H1 (cell line): ENCODE results near the gene SNX25. TPM values are rescaled to one million over a fixed set of nuclear protein-coding genes. Genes with fewer than 3 reads are reported as not detected.

Experiments used
- CTCF ChIA-PET: fragments of 300-600 bp; sonication (Branson Sonifier 250); formaldehyde crosslinking; loops from one replicate; lab custom pipeline; 2021; ENCODE audit not compliant: partially characterized antibody; lab: Charles Lee
- POLR2A ChIA-PET: fragments of 300-600 bp; sonication (Branson Sonifier 250); formaldehyde crosslinking; loops from one replicate; lab custom pipeline; 2021; ENCODE audit warnings: inconsistent platforms; ENCODE audit not compliant: partially characterized antibody; lab: Charles Lee
- DNase-seq, 2 experiments: peaks; one replicate each; pipeline versions ENCODE4 v3.0.0 to v3.0.0-alpha.2; 2010 to 2022; ENCODE audit warnings: low spot score in 2 of 2, low read depth in 1 of 2, mixed read lengths in 1 of 2
- FAIRE-seq: peaks from 2 replicates; lab custom pipeline; 2011; peaks lifted over from hg19 to GRCh38; lab: Jason Lieb, UNC
- H2AFZ ChIP-seq: 2 replicates; pipeline ENCODE4 v1.8.1; 2012; ENCODE audit warnings: low read length, inconsistent platforms
- H2AK5ac ChIP-seq: 2 replicates; pipeline ENCODE4 v1.6.1; 2013; ENCODE audit warnings: low read depth, low read length
- H2BK120ac ChIP-seq: replicated peaks from 2 replicates; pipeline ENCODE3; 2013; ENCODE audit warnings: low read depth, low read length, inconsistent platforms
- H2BK12ac ChIP-seq: 2 replicates; pipeline ENCODE4 v1.6.1; 2013; ENCODE audit warnings: low read depth, low read length
- H2BK15ac ChIP-seq: 2 replicates; pipeline ENCODE4 v1.6.1; 2013; ENCODE audit warnings: low read length
- H2BK20ac ChIP-seq: 2 replicates; pipeline ENCODE4 v1.6.1; 2013; ENCODE audit warnings: low read length
- H2BK5ac ChIP-seq: 2 replicates; pipeline ENCODE4 v1.6.1; 2013; ENCODE audit warnings: low read depth, low read length
- H3K14ac ChIP-seq: 2 replicates; pipeline ENCODE4 v1.6.1; 2013; ENCODE audit warnings: inconsistent platforms; ENCODE audit not compliant: insufficient read length
- H3K18ac ChIP-seq: 2 replicates; pipeline ENCODE4 v1.6.1; 2013; ENCODE audit warnings: low read length; ENCODE audit errors: extremely low read depth
- H3K23ac ChIP-seq: 2 replicates; pipeline ENCODE4 v1.6.1; 2013; ENCODE audit warnings: inconsistent platforms; ENCODE audit not compliant: insufficient read length
- H3K23me2 ChIP-seq: 2 replicates; pipeline ENCODE4 v1.6.1; 2013; ENCODE audit warnings: low read depth, low read length
- H3K27ac ChIP-seq: 2 replicates; pipeline ENCODE4 v1.6.1; 2011; ENCODE audit warnings: low read depth, low read length, inconsistent platforms
- H3K27me3 ChIP-seq, 4 experiments: replicated peaks in 1 of 4; 1 replicate in 1 of 4; 2 replicates in 3 of 4; pipeline versions ENCODE4 v1.6.1 to v1.8.1; 2011 to 2013; ENCODE audit warnings: low read length in 3 of 4, mild to moderate bottlenecking in 3 of 4, inconsistent platforms in 2 of 4, mixed read lengths in 2 of 4, moderate library complexity in 1 of 4; ENCODE audit not compliant: control insufficient read depth in 3 of 4, insufficient read depth in 3 of 4; ENCODE audit errors: extremely low read depth in 1 of 4
- H3K36me3 ChIP-seq, 4 experiments: 2 replicates each; pipeline versions ENCODE4 v1.6.1 to v1.8.1; 2011 to 2013; ENCODE audit warnings: mild to moderate bottlenecking in 4 of 4, low read length in 3 of 4, moderate library complexity in 2 of 4, control low read depth in 1 of 4, inconsistent platforms in 1 of 4; ENCODE audit not compliant: insufficient read depth in 4 of 4, control insufficient read depth in 2 of 4
- H3K4ac ChIP-seq: replicated peaks from 2 replicates; pipeline ENCODE3; 2013; ENCODE audit warnings: low read length, low read depth, mixed read lengths, inconsistent platforms; ENCODE audit not compliant: insufficient read length
- H3K4me1 ChIP-seq, 4 experiments: replicated peaks in 1 of 4; 1 replicate in 1 of 4; 2 replicates in 3 of 4; pipeline versions ENCODE4 v1.6.1 to v1.8.1; 2011 to 2013; ENCODE audit warnings: low read length in 3 of 4, inconsistent platforms in 2 of 4, mixed read lengths in 1 of 4; ENCODE audit not compliant: insufficient read depth in 4 of 4, control insufficient read depth in 3 of 4
- H3K4me2 ChIP-seq, 2 experiments: 2 replicates each; pipeline versions ENCODE4 v1.6.1 to v1.8.1; 2011 to 2013; ENCODE audit warnings: low read depth in 2 of 2, low read length in 2 of 2, control low read depth in 1 of 2, inconsistent platforms in 1 of 2, mild to moderate bottlenecking in 1 of 2; ENCODE audit not compliant: insufficient read depth in 1 of 2
- H3K4me3 ChIP-seq, 4 experiments: fragments of 200-600, 300-600 bp in 1 of 4; sonication (generic), shearing (Covaris generic), sonication (Bioruptor Twin) in 1 of 4; 2 replicates each; pipeline versions ENCODE4 v1.5.1 to v1.8.1; 2011 to 2016; ENCODE audit warnings: low read length in 4 of 4, low read depth in 3 of 4, control low read depth in 2 of 4, inconsistent platforms in 2 of 4, mild to moderate bottlenecking in 2 of 4, mixed read lengths in 1 of 4, moderate library complexity in 1 of 4; ENCODE audit not compliant: insufficient read depth in 2 of 4; ENCODE audit errors: extremely low read depth in 1 of 4
- H3K56ac ChIP-seq: replicated peaks from 2 replicates; pipeline ENCODE3; 2013; ENCODE audit warnings: low read depth, mild to moderate bottlenecking, mixed read lengths, low read length, inconsistent platforms; ENCODE audit not compliant: insufficient read length
- H3K79me1 ChIP-seq: 2 replicates; pipeline ENCODE4 v1.6.1; 2013; ENCODE audit warnings: low read depth, low read length, control low read depth
- H3K79me2 ChIP-seq, 2 experiments: 2 replicates each; pipeline versions ENCODE4 v1.6.1 to v1.8.1; 2012 to 2013; ENCODE audit warnings: low read length in 2 of 2, mild to moderate bottlenecking in 2 of 2, inconsistent platforms in 1 of 2; ENCODE audit not compliant: insufficient read depth in 2 of 2, control insufficient read depth in 1 of 2
- H3K9ac ChIP-seq, 4 experiments: replicated peaks in 1 of 4; 1 replicate in 1 of 4; 2 replicates in 3 of 4; pipeline versions ENCODE4 v1.6.1 to v1.8.1; 2011 to 2013; ENCODE audit warnings: low read depth in 3 of 4, low read length in 3 of 4, control low read depth in 2 of 4, mild to moderate bottlenecking in 2 of 4, moderate library complexity in 2 of 4, inconsistent platforms in 1 of 4; ENCODE audit errors: extremely low read depth in 1 of 4
- H3K9me3 ChIP-seq, 2 experiments: 2 replicates each; pipeline versions ENCODE4 v1.6.1 to v1.8.1; 2012 to 2013; ENCODE audit warnings: mild to moderate bottlenecking in 2 of 2, moderate library complexity in 2 of 2, control low read depth in 1 of 2, inconsistent platforms in 1 of 2, low read depth in 1 of 2, low read length in 1 of 2, mixed read lengths in 1 of 2; ENCODE audit not compliant: insufficient read depth in 2 of 2
- H4K20me1 ChIP-seq, 2 experiments: replicated peaks in 1 of 2; 2 replicates each; pipeline versions ENCODE3 to v1.8.1; 2011 to 2013; ENCODE audit warnings: inconsistent platforms in 2 of 2, low read length in 2 of 2, mild to moderate bottlenecking in 1 of 2; ENCODE audit not compliant: insufficient read depth in 2 of 2, control insufficient read depth in 1 of 2
- H4K5ac ChIP-seq: 2 replicates; pipeline ENCODE4 v1.6.1; 2013; ENCODE audit warnings: low read length, low read depth, mixed read lengths, inconsistent platforms; ENCODE audit not compliant: insufficient read length
- H4K8ac ChIP-seq: 2 replicates; pipeline ENCODE4 v1.8.0; 2013; ENCODE audit warnings: mild to moderate bottlenecking, moderate library complexity, low read length, inconsistent platforms; ENCODE audit not compliant: insufficient read depth; ENCODE audit errors: extremely low read depth
- H4K91ac ChIP-seq: replicated peaks from 2 replicates; pipeline ENCODE3; 2013; ENCODE audit warnings: low read length, mixed read lengths, inconsistent platforms; ENCODE audit not compliant: insufficient read length
- GTF2F1 ChIP-seq: IDR thresholded peaks from 2 replicates; pipeline ENCODE4 v1.6.1; 2012; ENCODE audit warnings: low read depth, low read length, improper control_type of control experiment, borderline replicate concordance
- HDAC2 ChIP-seq, 2 experiments: fragments of 300-600 bp in 1 of 2; sonication (generic) in 1 of 2; IDR thresholded peaks; 2 replicates each; pipeline ENCODE4 v1.6.1; 2011 to 2012; ENCODE audit warnings: low read depth in 2 of 2, low read length in 2 of 2, mild to moderate bottlenecking in 2 of 2, moderate library complexity in 2 of 2, borderline replicate concordance in 1 of 2, inconsistent platforms in 1 of 2
- KDM5A ChIP-seq: fragments of 200-600 bp; IDR thresholded peaks from 2 replicates; pipeline ENCODE4 v1.7.1; 2012; ENCODE audit warnings: mild to moderate bottlenecking, low read length, inconsistent platforms, mixed read lengths
- NANOG ChIP-seq: IDR thresholded peaks from 2 replicates; pipeline ENCODE4 v1.6.1; 2011; ENCODE audit warnings: low read length, low read depth, mild to moderate bottlenecking, inconsistent platforms; ENCODE audit not compliant: insufficient read depth, poor library complexity, severe bottlenecking
- RAD21 ChIP-seq, 2 experiments: IDR thresholded peaks in 1 of 2; conservative IDR thresholded peaks in 1 of 2; 2 replicates each; pipeline ENCODE4 v1.6.1; 2011; ENCODE audit warnings: low read depth in 2 of 2, low read length in 2 of 2, improper control_type of control experiment in 1 of 2, inconsistent platforms in 1 of 2, mild to moderate bottlenecking in 1 of 2, moderate library complexity in 1 of 2
- SP2 ChIP-seq: IDR thresholded peaks from 2 replicates; pipeline ENCODE4 v1.6.1; 2012; ENCODE audit warnings: mild to moderate bottlenecking, low read length, inconsistent platforms
- SUZ12 ChIP-seq: fragments of 200-600 bp; sonication (generic); IDR thresholded peaks from 2 replicates; pipeline ENCODE4 v1.6.1; 2012; ENCODE audit warnings: mild to moderate bottlenecking, inconsistent platforms, low read length, moderate library complexity, mixed read lengths
- WGBS, 2 experiments: shearing (Covaris generic) in 1 of 2; methylation state at CpG; one replicate each; pipeline versions ENCODE4 v1.1.6 to v1.1.7; 2013 to 2015; ENCODE audit warnings: low lambda C conversion rate in 2 of 2, mixed read lengths in 2 of 2, inconsistent platforms in 1 of 2, low coverage in 1 of 2, missing lambda C conversion rate in 1 of 2; ENCODE audit not compliant: insufficient replicate concordance in 2 of 2, insufficient coverage in 1 of 2, insufficient read length in 1 of 2; ENCODE audit errors: extremely low coverage in 1 of 2, missing lambda C conversion rate in 1 of 2; 5-methylcytosine and 5-hydroxymethylcytosine counted together
- polyA plus RNA-seq, 7 experiments: library from polyadenylated mRNA; depleted of rRNA in 3 of 7; stranded (reverse) in 5 of 7; unstranded in 2 of 7; fragments of >200 nt in 5 of 7; fragments of 200-250 nt in 2 of 7; gene quantifications; 1 replicate in 5 of 7; 2 replicates in 1 of 7; 4 replicates in 1 of 7; pipeline versions ENCODE4 v1.2.1 to v1.2.3, GENCODE V29; 2011 to 2013; ENCODE audit warnings: missing spikeins in 2 of 7, mixed read lengths in 2 of 7
- total RNA-seq: library from RNA; stranded (reverse); fragmentation: NEBNext Ultra II Directional; extraction: Animal tissue kit (Norgen Biotek cat#: 25700); gene quantifications from 2 replicates; pipeline ENCODE4 v1.2.1, GENCODE V29; 2021
- TF ChIP-seq, protein P1 (sequence below): IDR thresholded peaks from 2 replicates; pipeline ENCODE4 v1.6.1; 2012; ENCODE audit warnings: low read length, inconsistent platforms
- TF ChIP-seq, protein P2 (sequence below): IDR thresholded peaks from 2 replicates; pipeline ENCODE4 v1.6.1; 2012; ENCODE audit warnings: inconsistent platforms

Gene SNX25
- total and polyA plus RNA-seq, 2 of the 8 experiments (the other 6 are each of a cell fraction or from before 2014, with no cell fraction given), result 5.4 to 19.9 TPM

DNA sequence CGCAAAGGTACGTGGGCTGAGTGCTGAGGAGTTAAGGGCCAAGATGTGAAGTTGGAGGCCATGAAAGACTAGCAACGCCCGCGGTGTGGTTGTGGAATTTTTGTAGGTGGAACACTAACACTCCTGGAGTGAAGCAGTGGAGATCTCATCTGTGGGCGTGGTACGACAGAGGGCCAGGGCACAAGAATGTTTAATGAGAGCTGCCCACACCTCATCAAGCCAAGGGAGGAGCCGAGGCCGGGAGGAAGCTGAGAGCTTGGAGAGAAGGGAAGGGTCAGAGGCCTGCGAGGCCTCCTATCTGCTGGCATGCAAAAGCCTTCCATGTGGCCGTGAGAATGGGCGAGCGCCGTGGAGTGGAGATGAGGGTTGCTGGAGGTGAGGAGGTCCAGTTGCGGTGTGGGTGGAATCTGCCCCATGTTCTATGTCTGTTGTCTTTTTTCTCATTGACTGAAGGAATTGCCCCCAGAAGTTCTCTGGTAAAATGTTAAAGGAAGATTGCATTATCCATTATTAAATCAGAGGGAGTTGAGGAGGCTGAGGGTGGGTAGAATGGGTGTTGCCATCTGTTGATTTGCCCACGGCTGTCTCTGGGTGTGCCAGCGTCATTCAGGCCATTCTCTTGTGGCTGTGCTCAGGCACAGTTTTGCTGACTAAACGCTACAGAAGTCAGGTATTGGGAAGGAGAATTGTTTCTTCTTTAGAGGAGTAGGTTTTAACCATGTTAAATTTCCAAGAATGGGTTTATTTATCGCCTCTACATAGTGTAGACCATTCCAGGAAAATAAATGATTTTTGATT, 19.8 kb downstream of the SNX25 start:
- Histone ChIP-seq H3K4ac (no peak overlapping the region), H4K20me1 (peaks cover 0 to 5% of the 10 kb centered on the region in 2 experiments), H3K9ac (no peak overlapping the region), H2BK5ac (no peak overlapping the region), H4K8ac (no peak overlapping the region), H3K4me3 (no peak overlapping the region), H2BK120ac (no peak overlapping the region), H3K23ac (no peak overlapping the region), H3K79me1 (peaks cover 12% of the 10 kb centered on the region; the same call in 1 of the 2 replicates), H3K23me2 (no peaks in the 10 kb centered on the region), H3K36me3 (no peaks in the 10 kb centered on the region; a peak in 1 of 8 replicates), H3K27ac (no peak overlapping the region), H3K18ac (no peak overlapping the region), H4K5ac (no peak overlapping the region), H3K4me1 (no peaks in the 10 kb centered on the region; a peak in 1 of 7 replicates), H2BK20ac (no peak overlapping the region), H2AFZ (no peak overlapping the region), H3K27me3 (no peaks in the 10 kb centered on the region), H4K91ac (no peak overlapping the region), H3K56ac (no peak overlapping the region), H2BK15ac (no peak overlapping the region), H3K79me2 (peaks cover 0 to 41% of the 10 kb centered on the region in 2 experiments; a peak in 3 of 4 replicates), H2AK5ac (no peak overlapping the region), H2BK12ac (no peak overlapping the region), H3K9me3 (no peaks in the 10 kb centered on the region), H3K4me2 (no peak overlapping the region), H3K14ac (no peak overlapping the region)
- no peak for DNase-seq
- WGBS, 2 experiments, result 89% methylated on average over 19 of the region's 19 CpGs; no CpG with 5 or more reads in 1 of the 2 experiments
- ChIA-PET CTCF (interaction anchor here (0.9 kb wide), 1 partner anchor 59 kb away, joined by 3 read pairs; no protein-coding TSS in a partner anchor), POLR2A (no interaction called here)
- no peak for FAIRE-seq
- TF ChIP-seq KDM5A (no peak), GTF2F1 (no peak), SUZ12 (no peak), SP2 (no peak), HDAC2 (IDR thresholded peaks at IDR 0.05; ENCODE audit: borderline replicate concordance in 1 of 2, low read depth in 2 of 2, low read length in 2 of 2) (no peak), NANOG (no peak), RAD21 (IDR thresholded peaks at IDR 0.05 in 1 of 2, conservative IDR thresholded peaks at IDR 0.05 in 1 of 2; ENCODE audit: low read depth in 2 of 2, low read length in 2 of 2) (no peak)
- TF ChIP-seq, protein P1, sequence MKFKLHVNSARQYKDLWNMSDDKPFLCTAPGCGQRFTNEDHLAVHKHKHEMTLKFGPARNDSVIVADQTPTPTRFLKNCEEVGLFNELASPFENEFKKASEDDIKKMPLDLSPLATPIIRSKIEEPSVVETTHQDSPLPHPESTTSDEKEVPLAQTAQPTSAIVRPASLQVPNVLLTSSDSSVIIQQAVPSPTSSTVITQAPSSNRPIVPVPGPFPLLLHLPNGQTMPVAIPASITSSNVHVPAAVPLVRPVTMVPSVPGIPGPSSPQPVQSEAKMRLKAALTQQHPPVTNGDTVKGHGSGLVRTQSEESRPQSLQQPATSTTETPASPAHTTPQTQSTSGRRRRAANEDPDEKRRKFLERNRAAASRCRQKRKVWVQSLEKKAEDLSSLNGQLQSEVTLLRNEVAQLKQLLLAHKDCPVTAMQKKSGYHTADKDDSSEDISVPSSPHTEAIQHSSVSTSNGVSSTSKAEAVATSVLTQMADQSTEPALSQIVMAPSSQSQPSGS, result no peak
- TF ChIP-seq, protein P2, sequence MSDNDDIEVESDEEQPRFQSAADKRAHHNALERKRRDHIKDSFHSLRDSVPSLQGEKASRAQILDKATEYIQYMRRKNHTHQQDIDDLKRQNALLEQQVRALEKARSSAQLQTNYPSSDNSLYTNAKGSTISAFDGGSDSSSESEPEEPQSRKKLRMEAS, result no peak
